Measurements from ENCODE around the gene SPACA9. TPM values are rescaled to one million over a fixed set of nuclear protein-coding genes. Genes with fewer than 3 reads are reported as not detected.

The SPACA9 gene
- total RNA-seq, 1 donor from 2014 or later: 1.2 TPM

DNA sequence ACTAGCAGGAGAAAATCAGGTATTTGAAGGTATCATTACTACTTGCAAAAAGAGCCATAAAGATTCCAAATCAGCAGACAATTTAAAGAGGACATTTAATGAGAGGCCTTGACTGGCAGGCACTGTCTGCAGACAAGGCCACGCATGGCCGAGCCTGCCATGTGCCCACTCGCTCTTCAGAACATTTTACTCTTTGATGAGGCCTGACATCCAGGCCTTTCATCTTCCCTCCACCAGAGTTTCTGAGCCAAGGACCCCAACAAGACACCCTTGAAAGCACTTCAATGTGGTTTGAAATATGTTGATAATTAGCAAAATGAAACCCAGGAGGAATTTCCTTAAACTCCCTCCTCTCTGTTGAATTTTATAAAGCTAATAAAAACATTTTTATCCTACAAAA lies 17.0 kb upstream of the SPACA9 start:
- ChIA-PET POLR2A (no interaction called here), CTCF (no interaction called here)
- no peaks in the 10 kb centered on the region for H3K27me3 Mint-ChIP-seq
- no peak overlapping the region for H3K27ac Mint-ChIP-seq
- TF ChIP-seq, protein P1, sequence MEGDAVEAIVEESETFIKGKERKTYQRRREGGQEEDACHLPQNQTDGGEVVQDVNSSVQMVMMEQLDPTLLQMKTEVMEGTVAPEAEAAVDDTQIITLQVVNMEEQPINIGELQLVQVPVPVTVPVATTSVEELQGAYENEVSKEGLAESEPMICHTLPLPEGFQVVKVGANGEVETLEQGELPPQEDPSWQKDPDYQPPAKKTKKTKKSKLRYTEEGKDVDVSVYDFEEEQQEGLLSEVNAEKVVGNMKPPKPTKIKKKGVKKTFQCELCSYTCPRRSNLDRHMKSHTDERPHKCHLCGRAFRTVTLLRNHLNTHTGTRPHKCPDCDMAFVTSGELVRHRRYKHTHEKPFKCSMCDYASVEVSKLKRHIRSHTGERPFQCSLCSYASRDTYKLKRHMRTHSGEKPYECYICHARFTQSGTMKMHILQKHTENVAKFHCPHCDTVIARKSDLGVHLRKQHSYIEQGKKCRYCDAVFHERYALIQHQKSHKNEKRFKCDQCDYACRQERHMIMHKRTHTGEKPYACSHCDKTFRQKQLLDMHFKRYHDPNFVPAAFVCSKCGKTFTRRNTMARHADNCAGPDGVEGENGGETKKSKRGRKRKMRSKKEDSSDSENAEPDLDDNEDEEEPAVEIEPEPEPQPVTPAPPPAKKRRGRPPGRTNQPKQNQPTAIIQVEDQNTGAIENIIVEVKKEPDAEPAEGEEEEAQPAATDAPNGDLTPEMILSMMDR (IDR thresholded peaks at IDR 0.05): no peak
- DNase-seq (no peak), ATAC-seq (ENCODE audit: low read depth) (no peak)
- no peaks in the 10 kb centered on the region for H3K9me3 Mint-ChIP-seq
- H3K4me3 Mint-ChIP-seq: no peak overlapping the region
- H3K36me3 Mint-ChIP-seq (ENCODE audit: low read depth): no peaks in the 10 kb centered on the region
- H3K4me1 Mint-ChIP-seq: no peaks in the 10 kb centered on the region
- intact Hi-C loops (cut with micrococcal nuclease): no loop called here

DNA sequence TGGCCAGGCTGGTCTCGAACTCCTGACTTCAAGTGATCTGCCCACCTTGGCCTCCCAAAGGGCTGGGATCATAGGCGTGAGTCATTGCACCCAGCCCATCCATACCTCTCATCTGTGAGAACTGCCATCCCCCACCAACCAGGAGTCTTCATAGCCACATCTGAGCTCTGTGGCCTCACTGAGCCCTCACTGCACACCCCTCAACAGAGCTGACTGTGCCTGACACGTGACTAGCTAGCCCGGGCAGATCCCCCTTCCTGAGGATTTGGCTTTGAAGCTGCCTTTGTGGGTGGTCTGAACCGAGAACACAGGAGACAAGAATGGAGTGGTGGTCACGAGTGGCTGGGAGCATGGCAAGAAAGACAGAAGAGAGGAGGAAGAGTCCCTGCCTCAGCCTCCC lies 16.2 kb upstream of the SPACA9 start:
- no peaks in the 10 kb centered on the region for H3K27me3 Mint-ChIP-seq
- H3K4me3 Mint-ChIP-seq: no peak overlapping the region
- H3K27ac Mint-ChIP-seq: no peak overlapping the region
- CTCF ChIA-PET: no interaction called here
- POLR2A ChIA-PET: no interaction called here
- TF ChIP-seq, protein P1 (IDR thresholded peaks at IDR 0.05): no peak
- DNase-seq (no peak), ATAC-seq (ENCODE audit: low read depth) (no peak)
- H3K9me3 Mint-ChIP-seq: no peaks in the 10 kb centered on the region
- H3K4me1 Mint-ChIP-seq: no peaks in the 10 kb centered on the region
- intact Hi-C loops (cut with micrococcal nuclease): no loop called here
- no peaks in the 10 kb centered on the region for H3K36me3 Mint-ChIP-seq (ENCODE audit: low read depth)

DNA sequence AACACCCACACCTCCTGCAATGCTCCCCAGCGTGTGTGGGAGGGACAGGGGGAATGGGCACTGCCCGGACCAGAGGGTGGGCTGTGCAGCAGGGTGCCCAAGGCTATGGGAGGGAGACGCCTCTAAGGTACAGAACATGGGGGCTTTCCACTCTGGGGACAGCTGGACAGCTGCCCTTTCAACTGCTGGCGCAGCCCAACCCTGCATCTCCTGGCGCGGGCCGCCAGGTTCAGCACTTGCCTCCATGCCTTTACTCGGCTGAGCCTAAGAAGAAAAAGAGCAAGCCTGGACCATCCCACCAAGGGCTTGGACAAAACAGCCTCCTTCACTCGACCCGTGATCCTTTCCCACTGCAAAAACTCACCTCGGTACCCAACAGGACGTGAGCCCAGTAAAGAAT lies 15.6 kb upstream of the SPACA9 start:
- TF ChIP-seq, protein P1 (IDR thresholded peaks at IDR 0.05): no peak
- Mint-ChIP-seq H3K4me3 (no peak overlapping the region), H3K27me3 (no peaks in the 10 kb centered on the region), H3K9me3 (no peaks in the 10 kb centered on the region), H3K4me1 (no peaks in the 10 kb centered on the region), H3K36me3 (ENCODE audit: low read depth) (no peaks in the 10 kb centered on the region), H3K27ac (no peak overlapping the region)
- ChIA-PET CTCF (no interaction called here), POLR2A (no interaction called here)
- ATAC-seq (ENCODE audit: low read depth): no peak
- DNase-seq: no peak
- intact Hi-C loops (cut with micrococcal nuclease): no loop called here

DNA sequence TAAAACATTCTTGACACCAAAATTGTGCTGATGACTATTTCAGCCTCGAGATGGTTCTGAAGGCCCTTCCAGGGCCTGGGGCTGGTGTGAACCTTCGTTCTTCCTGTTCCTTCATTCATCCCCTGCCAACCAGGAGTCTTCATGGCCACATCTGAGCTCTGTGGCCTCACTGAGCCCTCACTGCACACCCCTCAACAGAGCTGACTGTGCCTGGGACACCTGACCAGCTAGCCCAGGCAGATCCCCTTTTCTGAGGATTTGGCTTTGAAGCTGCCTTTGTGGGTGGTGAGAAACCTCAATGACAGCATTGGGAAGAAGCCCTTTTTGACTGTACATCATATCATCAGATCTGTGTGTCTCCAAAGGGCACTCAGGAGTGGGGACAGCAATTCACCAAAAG lies 14.4 kb upstream of the SPACA9 start:
- Mint-ChIP-seq H3K4me1 (no peaks in the 10 kb centered on the region), H3K4me3 (no peak overlapping the region), H3K36me3 (ENCODE audit: low read depth) (no peaks in the 10 kb centered on the region), H3K27ac (no peak overlapping the region), H3K27me3 (no peaks in the 10 kb centered on the region), H3K9me3 (no peaks in the 10 kb centered on the region)
- DNase-seq (no peak), ATAC-seq (ENCODE audit: low read depth) (no peak)
- intact Hi-C loops (cut with micrococcal nuclease): no loop called here
- ChIA-PET POLR2A (interaction anchor here (0.6 kb wide), 1 partner anchor 746 kb away, joined by 6 read pairs; no protein-coding TSS in a partner anchor), CTCF (no interaction called here)
- TF ChIP-seq, protein P1 (IDR thresholded peaks at IDR 0.05): no peak

DNA sequence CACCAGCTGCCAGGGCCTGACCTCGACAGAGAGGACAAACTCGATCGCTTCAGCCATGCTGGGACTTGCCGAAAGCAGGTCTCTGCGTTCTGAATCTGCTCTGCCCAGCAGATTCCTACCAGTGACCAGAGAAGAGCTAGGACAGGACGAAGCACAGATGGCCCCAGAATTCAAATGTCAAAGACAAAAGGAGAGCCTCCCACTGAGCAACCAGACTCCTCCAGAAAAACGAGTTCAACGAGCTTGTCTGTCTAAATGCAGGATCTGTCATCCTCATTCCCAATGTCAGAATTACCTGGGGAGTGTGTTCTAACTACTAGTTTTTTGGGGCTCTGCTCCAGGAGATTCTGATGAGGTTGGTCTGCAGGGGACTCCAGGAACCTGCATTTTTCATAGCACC lies 14.0 kb upstream of the SPACA9 start:
- TF ChIP-seq, protein P1 (IDR thresholded peaks at IDR 0.05): no peak
- Mint-ChIP-seq H3K4me1 (no peaks in the 10 kb centered on the region), H3K27me3 (no peaks in the 10 kb centered on the region), H3K36me3 (ENCODE audit: low read depth) (no peaks in the 10 kb centered on the region), H3K27ac (no peak overlapping the region), H3K9me3 (no peaks in the 10 kb centered on the region), H3K4me3 (no peak overlapping the region)
- POLR2A ChIA-PET: interaction anchor here (0.6 kb wide), 1 partner anchor 745 kb away, joined by 6 read pairs; no protein-coding TSS in a partner anchor
- CTCF ChIA-PET: no interaction called here
- ATAC-seq (ENCODE audit: low read depth) (no peak), DNase-seq (no peak)
- intact Hi-C loops (cut with micrococcal nuclease): no loop called here

Measured in activated B cell treated with CpG ODN at 0.5 μM for 24 hours (primary cell).